Smooth muscle cell of the brain vasculature (primary cell): ENCODE measurements around the gene SLC2A3.
"Not testable (repeated sequence)": the region's sequence is repeated elsewhere in the genome, so short reads cannot be mapped to it uniquely, and the experiment has no call there.

Experiments used
- DNase-seq: peaks from one replicate; pipeline ENCODE4 v3.0.0-alpha.2; 2012; ENCODE audit warnings: low read depth, low spot score

SLC2A3 gene

DNA sequence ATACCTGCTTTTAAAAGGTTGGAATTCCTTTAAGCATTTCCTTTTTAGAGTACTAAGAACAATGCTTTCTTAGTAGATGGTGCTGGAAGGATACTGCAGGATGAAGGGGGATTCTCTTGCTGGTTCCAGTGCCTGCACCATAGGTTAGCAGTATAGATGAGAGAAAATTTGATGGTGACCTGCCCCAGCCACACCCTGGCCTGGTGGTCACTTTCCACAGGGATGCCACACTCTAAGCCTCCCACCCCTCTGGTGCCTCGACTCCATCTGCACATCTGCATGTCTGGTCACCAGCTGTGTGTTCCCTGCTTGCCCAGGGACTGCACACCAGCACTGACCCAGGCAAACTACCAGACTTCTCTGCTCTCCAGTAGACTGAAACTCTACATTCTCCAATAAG is 19.1 kb downstream of the SLC2A3 start:
- no peak for DNase-seq

DNA sequence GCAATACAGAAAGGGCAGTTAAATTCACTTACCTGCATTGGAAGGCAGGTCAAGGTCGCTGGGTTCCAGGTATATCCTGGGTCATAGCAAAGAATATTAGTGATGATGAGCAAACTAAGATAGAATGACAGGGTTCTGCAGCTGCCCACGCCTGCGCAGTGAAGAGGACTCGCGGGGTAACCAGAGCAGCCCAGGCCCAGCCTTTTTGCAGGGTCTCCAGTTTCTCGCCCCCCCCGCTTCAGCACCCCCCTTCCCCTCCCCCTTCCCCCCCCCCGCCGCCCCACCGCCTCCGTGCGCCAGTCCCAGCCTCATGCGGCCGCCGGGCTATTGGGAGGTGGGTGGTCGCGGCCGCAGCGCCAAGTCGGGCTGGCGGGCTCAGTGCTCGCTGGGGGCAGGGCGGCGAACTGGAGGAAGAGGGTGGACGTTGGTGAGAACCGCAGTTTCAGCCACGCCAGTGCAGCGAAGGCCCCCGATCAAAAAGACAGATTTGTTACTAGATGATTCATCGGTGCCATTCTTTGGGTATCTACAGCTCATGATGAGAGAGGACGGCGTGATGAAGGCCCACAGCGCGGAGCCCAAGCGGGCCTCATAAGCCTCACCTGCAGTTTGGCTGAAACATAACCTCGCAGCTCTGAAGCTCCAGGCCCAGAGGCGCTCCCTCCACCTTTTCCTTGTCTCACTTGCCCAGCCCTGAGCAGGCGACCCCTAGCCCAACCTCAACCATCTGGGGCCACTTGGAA is 20.2 kb downstream of the SLC2A3 start:
- DNase-seq = no peak

GRCh38 chr12:7910106-7910505 is 25.9 kb downstream of the SLC2A3 start:
- DNase-seq = not testable (repeated sequence)

- peak; percentile 50 for DNase-seq
Measured at GRCh38 chr12:7907009-7907408, 29.0 kb downstream of the SLC2A3 start.

DNA sequence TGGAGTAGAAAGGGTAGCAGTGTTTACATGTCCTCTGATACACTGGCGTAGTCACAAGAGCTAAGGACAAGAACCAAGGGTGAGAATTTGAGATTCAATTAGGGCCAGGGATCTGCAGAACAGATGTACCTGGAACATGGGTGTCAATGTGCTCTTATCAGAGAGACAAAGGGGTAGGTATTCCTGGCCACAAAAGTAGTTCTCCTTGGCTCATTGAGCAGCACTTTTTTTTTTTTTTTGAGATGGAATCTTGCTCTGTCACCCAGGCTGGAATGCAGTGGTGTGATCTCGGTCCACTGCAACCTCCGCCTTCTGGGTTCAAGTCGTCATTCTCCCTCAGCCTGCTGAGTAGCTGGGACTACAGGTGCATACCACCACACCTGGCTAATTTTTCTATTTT is 29.7 kb downstream of the SLC2A3 start:
- not testable (repeated sequence) for DNase-seq

DNA sequence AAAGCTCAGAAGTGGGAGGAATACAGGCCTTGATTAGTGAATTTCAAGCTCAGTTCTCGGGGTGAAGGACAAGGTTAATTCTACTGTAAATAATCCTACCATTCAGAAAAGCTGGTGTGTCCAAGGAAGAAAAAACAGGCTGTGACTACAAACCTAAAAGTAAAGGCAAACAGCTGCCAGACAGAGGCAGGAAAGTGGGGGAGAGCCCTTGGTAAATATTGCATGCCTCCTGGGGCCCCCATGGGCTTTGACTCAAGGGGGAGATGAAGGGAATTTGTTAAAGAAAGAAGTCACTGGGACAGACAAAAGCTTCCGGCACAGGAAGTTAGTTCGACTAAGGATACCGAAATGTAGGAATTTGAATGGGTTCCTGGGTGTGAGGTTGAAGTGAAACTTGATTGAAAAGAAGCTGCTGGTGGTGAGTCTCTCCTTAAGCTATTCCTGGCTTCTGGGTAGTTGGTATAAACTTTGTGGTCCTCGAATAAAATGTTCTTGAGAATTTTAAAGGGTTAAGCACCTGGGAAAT is 30.3 kb downstream of the SLC2A3 start:
- not testable (repeated sequence) for DNase-seq

DNA sequence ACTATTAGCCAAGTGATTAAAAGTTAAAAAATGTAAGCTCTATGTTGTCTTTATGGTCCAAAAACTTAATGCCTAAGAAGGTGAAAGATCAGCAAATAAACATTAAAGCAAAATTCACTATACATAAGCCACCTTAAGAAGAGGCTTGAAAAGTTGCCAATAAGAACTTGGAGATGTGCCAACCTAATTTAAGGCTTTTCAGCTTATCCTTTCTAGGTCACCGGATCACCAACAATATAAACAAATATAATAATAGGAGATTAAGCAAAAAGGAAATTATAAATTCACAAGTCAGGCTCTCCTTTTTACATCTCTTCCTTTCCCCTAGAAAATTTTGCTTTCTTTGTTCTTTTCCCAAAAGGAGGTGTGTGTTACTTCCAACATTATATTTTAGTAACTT is 30.9 kb downstream of the SLC2A3 start:
- DNase-seq = no peak

DNA sequence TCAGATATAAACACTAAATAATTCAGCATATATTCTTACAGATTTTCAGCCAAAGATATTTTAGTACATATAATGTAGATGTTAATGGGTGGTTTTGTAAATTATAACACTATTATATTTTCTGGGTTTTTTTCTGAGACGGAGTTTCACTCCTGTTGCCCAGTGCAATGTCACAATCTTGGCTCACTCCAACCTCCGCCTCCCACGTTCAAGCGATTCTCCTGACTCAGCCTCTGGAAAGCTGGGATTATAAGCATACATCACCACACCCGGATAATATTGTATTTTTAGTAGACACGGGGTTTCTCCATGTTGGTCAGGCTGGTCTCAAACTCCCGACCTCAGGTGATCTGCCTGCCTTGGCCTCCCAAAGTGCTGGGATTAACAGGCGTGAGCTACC is 33.6 kb downstream of the SLC2A3 start:
- not testable (repeated sequence) for DNase-seq

- no peak for DNase-seq
Measured at GRCh38 chr12:7899755-7900154, 36.2 kb downstream of the SLC2A3 start.

DNA sequence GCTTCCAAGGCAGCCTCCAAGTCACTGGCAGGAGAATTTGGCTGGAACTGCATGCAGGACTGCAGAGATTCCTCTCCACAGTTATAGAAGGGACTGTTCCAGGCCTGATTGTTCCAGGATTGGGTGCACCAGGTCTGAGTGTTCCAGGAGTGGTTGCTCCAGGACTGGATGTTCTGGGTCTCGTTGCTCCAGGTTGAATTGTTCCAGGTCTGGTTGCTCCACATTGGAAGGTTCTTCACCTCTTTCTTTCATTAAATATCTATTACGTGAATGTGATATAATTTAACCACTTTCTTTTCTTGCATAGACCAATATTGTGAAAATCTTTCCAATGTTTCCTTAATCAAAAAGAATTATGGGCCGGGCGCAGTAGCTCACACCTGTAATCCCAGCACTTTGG is 39.3 kb downstream of the SLC2A3 start:
- DNase-seq = not testable (repeated sequence)

GRCh38 chr12:7892186-7892980 is 43.6 kb downstream of the SLC2A3 start:
- DNase-seq = no peak

GRCh38 chr12:7884689-7885088 is 51.3 kb downstream of the SLC2A3 start:
- no peak for DNase-seq

- DNase-seq = not testable (repeated sequence)
Measured at GRCh38 chr12:7881736-7882120, 54.3 kb downstream of the SLC2A3 start.

DNA sequence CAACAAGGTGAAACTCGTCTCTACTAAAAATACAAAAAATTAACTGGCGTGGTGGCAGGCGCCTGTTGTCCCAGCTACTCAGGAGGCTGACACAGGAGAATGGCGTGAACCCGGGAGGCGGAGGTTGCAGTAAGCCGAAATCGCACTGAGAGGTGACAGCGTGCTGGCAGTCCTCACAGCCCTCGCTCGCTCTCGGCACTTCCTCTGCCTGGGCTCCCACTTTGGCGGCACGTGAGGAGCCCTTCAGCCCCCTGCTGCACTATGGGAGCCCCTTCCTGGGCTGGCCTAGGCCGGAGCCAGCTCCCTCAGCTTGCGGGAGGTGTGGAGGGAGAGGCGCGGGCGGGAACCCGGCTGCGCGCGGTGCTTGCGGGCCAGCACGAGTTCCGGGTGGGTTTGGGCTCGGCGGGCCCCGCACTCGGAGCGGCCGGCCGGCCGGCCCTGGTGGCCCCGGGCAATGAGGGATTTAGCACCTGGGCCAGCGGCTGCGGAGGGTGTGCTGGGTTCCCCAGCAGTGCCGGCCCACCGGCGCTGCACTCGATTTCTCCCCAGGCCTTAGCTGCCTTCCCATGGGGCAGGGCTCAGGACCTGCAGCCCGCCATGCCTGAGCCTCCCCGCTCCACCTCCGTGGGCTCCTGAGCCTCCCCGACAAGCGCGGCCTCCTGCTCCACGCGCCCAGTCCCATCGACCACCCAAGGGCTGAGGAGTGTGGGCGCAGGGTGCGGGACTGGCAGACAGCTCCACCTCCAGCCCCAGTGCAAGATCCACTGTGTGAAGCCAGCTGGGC is 54.8 kb downstream of the SLC2A3 start:
- not testable (repeated sequence) for DNase-seq

- no peak for DNase-seq
Measured at GRCh38 chr12:7879246-7879645, 56.7 kb downstream of the SLC2A3 start.

DNA sequence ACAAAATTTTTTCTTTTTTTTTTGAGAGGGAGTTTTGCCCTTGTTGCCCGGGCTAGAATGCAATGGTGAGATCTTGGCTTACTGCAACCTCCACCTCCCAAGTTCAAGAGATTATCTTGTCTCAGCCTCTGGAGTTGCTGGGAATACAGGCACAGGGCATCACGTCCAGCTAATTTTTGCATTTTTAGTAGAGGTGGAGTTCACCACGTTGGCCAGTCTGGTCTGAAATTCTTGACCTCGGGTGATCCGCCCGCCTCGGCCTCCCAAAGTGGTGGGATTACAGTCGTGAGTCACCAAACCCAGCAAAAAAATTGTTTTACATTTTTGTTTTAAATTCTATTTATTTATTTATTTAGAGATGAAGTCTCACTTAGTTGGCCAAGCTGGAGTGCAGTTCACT is 58.6 kb downstream of the SLC2A3 start:
- DNase-seq = no peak

- DNase-seq = no peak
Measured at GRCh38 chr12:7872566-7873319, 63.2 kb downstream of the SLC2A3 start, which contains the start of gene SLC2A14. TSS of gene SLC2A14 (minus strand) at chr12:7872915. CDS start at chr12:7869880, 3,035 bp downstream.

GRCh38 chr12:7870335-7870734 is 65.7 kb downstream of the SLC2A3 start:
- DNase-seq = no peak
